Liver (tissue), 9 donors: ENCODE data around the gene TBL1XR1. TPM values are rescaled to one million over a fixed set of nuclear protein-coding genes. Genes with fewer than 3 reads are reported as not detected.

Experiments
- DNase-seq: peaks from one replicate; pipeline ENCODE4 v3.0.0-alpha.2; 2017; ENCODE audit warnings: low spot score
- H3K27ac ChIP-seq, 2 donors: one replicate each; pipeline ENCODE4 v1.7.0; 2013; ENCODE audit warnings: inconsistent platforms in 2 of 2, low read length in 2 of 2, control low read depth in 1 of 2, low read depth in 1 of 2, mild to moderate bottlenecking in 1 of 2
- H3K27me3 ChIP-seq, 4 donors: one replicate each; pipeline versions ENCODE4 v1.6.1 to v1.7.0; 2013; ENCODE audit warnings: low read length in 3 of 4, inconsistent platforms in 1 of 4, mild to moderate bottlenecking in 1 of 4, moderate library complexity in 1 of 4; ENCODE audit not compliant: control insufficient read depth in 4 of 4, insufficient read depth in 4 of 4
- H3K36me3 ChIP-seq, 4 donors: one replicate each; pipeline versions ENCODE4 v1.6.1 to v1.7.0; 2013; ENCODE audit warnings: low read length in 3 of 4, mild to moderate bottlenecking in 3 of 4, low read depth in 1 of 4, moderate library complexity in 1 of 4; ENCODE audit not compliant: control insufficient read depth in 4 of 4, insufficient read depth in 3 of 4
- H3K4me1 ChIP-seq, 4 donors: one replicate each; pipeline versions ENCODE4 v1.6.1 to v1.7.0; 2013; ENCODE audit warnings: low read length in 3 of 4, mild to moderate bottlenecking in 3 of 4, moderate library complexity in 1 of 4; ENCODE audit not compliant: control insufficient read depth in 4 of 4, insufficient read depth in 4 of 4
- H3K4me3 ChIP-seq, 3 donors: one replicate each; pipeline versions ENCODE4 v1.6.1 to v1.7.0; 2013; ENCODE audit warnings: low read length in 3 of 3, control low read depth in 1 of 3, low read depth in 1 of 3, mild to moderate bottlenecking in 1 of 3
- H3K9ac ChIP-seq, 2 donors: one replicate each; pipeline ENCODE4 v1.7.0; 2013; ENCODE audit warnings: low read length in 2 of 2, mild to moderate bottlenecking in 2 of 2, moderate library complexity in 2 of 2, control low read depth in 1 of 2, low read depth in 1 of 2
- H3K9me3 ChIP-seq, 4 donors: one replicate each; pipeline versions ENCODE4 v1.6.1 to v1.7.0; 2013; ENCODE audit warnings: low read length in 3 of 4; ENCODE audit not compliant: control insufficient read depth in 4 of 4
- CTCF ChIP-seq: fragments of 150-350 bp; IDR thresholded peaks from 2 replicates; pipeline ENCODE4 v1.5.1; 2017; ENCODE audit warnings: improper control_type of control experiment, low read depth, low read length; ENCODE audit not compliant: missing input control
- EGR1 ChIP-seq, 2 donors: IDR thresholded peaks; 2 replicates each; pipeline ENCODE4 v1.6.1; 2016 to 2018; ENCODE audit warnings: antibody characterized with exemption in 2 of 2, low read depth in 2 of 2
- FOXA1 ChIP-seq: IDR thresholded peaks from 2 replicates; pipeline ENCODE4 v1.6.1; 2016; ENCODE audit warnings: antibody characterized with exemption
- FOXA2 ChIP-seq: IDR thresholded peaks from 2 replicates; pipeline ENCODE4 v1.6.1; 2016; ENCODE audit warnings: antibody characterized with exemption
- GABPA ChIP-seq, 2 donors: IDR thresholded peaks in 1 of 2; conservative IDR thresholded peaks in 1 of 2; 2 replicates each; pipeline ENCODE4 v1.6.1; 2016; ENCODE audit warnings: antibody characterized with exemption in 2 of 2, mild to moderate bottlenecking in 1 of 2, moderate library complexity in 1 of 2
- HNF4A ChIP-seq, 2 donors: conservative IDR thresholded peaks; 2 replicates each; pipeline ENCODE4 v1.6.1; 2016; ENCODE audit warnings: antibody characterized with exemption in 2 of 2, mild to moderate bottlenecking in 2 of 2
- HNF4G ChIP-seq: IDR thresholded peaks from 2 replicates; pipeline ENCODE4 v1.6.1; 2016; ENCODE audit warnings: antibody characterized with exemption
- JUND ChIP-seq, 2 donors: IDR thresholded peaks; 2 replicates each; pipeline ENCODE4 v1.6.1; 2016; ENCODE audit warnings: antibody characterized with exemption in 2 of 2
- NR2F2 ChIP-seq: IDR thresholded peaks from 2 replicates; pipeline ENCODE4 v1.6.1; 2016; ENCODE audit warnings: antibody characterized with exemption
- RAD21 ChIP-seq, 2 donors: IDR thresholded peaks; 2 replicates each; pipeline ENCODE4 v1.6.1; 2016; ENCODE audit warnings: antibody characterized with exemption in 2 of 2, mild to moderate bottlenecking in 2 of 2
- REST ChIP-seq: IDR thresholded peaks from 2 replicates; pipeline ENCODE4 v1.6.1; 2016; ENCODE audit warnings: antibody characterized with exemption, mild to moderate bottlenecking
- RXRA ChIP-seq, 2 donors: IDR thresholded peaks; 2 replicates each; pipeline ENCODE4 v1.6.1; 2017 to 2018; ENCODE audit warnings: antibody characterized with exemption in 2 of 2, mild to moderate bottlenecking in 1 of 2
- SP1 ChIP-seq: IDR thresholded peaks from 2 replicates; pipeline ENCODE4 v1.6.1; 2018; ENCODE audit warnings: antibody characterized with exemption, mild to moderate bottlenecking
- TAF1 ChIP-seq: conservative IDR thresholded peaks from 2 replicates; pipeline ENCODE4 v1.6.1; 2016; ENCODE audit warnings: antibody characterized with exemption, mild to moderate bottlenecking
- YY1 ChIP-seq: IDR thresholded peaks from 2 replicates; pipeline ENCODE4 v1.6.1; 2016; ENCODE audit warnings: antibody characterized with exemption, mild to moderate bottlenecking
- ZBTB33 ChIP-seq: IDR thresholded peaks from 2 replicates; pipeline ENCODE4 v1.6.1; 2016; ENCODE audit warnings: antibody characterized with exemption
- WGBS: extraction: QIAGEN DNeasy Blood & Tissue Kit; methylation state at CpG from one replicate; pipeline ENCODE4 v1.1.7; 2013; 5-methylcytosine and 5-hydroxymethylcytosine counted together
- polyA plus RNA-seq, 2 donors: library from polyadenylated mRNA; stranded (reverse) in 1 of 2; unstranded in 1 of 2; fragments of 200-250 nt in 1 of 2; fragments of >200 nt in 1 of 2; fragmentation: Nextera tagmentation in 1 of 2; extraction: Ambion mirVana in 1 of 2; gene quantifications; one replicate each; pipeline versions ENCODE4 v1.2.1 to v1.2.3, GENCODE V29; 2013 to 2015
- total RNA-seq, 2 donors: library from RNA; depleted of rRNA; stranded (reverse); fragments of >200 nt; gene quantifications; one replicate each; pipeline ENCODE4 v1.2.3, GENCODE V29; 2014
- TF ChIP-seq, protein P1 (sequence below): IDR thresholded peaks from 2 replicates; pipeline ENCODE4 v1.6.1; 2016; ENCODE audit warnings: antibody characterized with exemption
- TF ChIP-seq, protein P2 (sequence below): IDR thresholded peaks from 2 replicates; pipeline ENCODE4 v1.6.1; 2016; ENCODE audit warnings: antibody characterized with exemption
- donor health status: healthy.
- donor health status: healthy.
- donor health status: healthy.
- donor health status: healthy.
- donor health status: healthy.

Gene TBL1XR1
- total and polyA plus RNA-seq, 4 donors: 10.3 to 65.9 (median 33.2) TPM

GRCh38 chr3:177237206-177237605, 39.9 kb upstream of the TBL1XR1 start:
- no peaks in the 10 kb centered on the region for H3K36me3 ChIP-seq
- no peak for TF ChIP-seq SP1
- TF ChIP-seq ZBTB33: no peak
- TF ChIP-seq, protein P1, sequence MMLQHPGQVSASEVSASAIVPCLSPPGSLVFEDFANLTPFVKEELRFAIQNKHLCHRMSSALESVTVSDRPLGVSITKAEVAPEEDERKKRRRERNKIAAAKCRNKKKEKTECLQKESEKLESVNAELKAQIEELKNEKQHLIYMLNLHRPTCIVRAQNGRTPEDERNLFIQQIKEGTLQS: no peak
- no peak for TF ChIP-seq FOXA1
- TF ChIP-seq TAF1: no peak
- TF ChIP-seq HNF4G: no peak
- TF ChIP-seq FOXA2: no peak
- no peak for TF ChIP-seq RAD21 (IDR thresholded peaks at IDR 0.05)
- no peak for TF ChIP-seq JUND (IDR thresholded peaks at IDR 0.05)
- no peak for TF ChIP-seq CTCF
- no peak for TF ChIP-seq RXRA (IDR thresholded peaks at IDR 0.05)
- TF ChIP-seq, protein P2, sequence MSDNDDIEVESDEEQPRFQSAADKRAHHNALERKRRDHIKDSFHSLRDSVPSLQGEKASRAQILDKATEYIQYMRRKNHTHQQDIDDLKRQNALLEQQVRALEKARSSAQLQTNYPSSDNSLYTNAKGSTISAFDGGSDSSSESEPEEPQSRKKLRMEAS: no peak
- TF ChIP-seq HNF4A (conservative IDR thresholded peaks at IDR 0.05): no peak
- TF ChIP-seq EGR1 (IDR thresholded peaks at IDR 0.05; ENCODE audit: low read depth in 2 of 2): no peak
- 84% methylated on average over 4 of the region's 4 CpGs for WGBS
- H3K9ac ChIP-seq: no peak overlapping the region
- no peak for DNase-seq
- H3K4me1 ChIP-seq: no peaks in the 10 kb centered on the region
- H3K9me3 ChIP-seq: no peaks in the 10 kb centered on the region
- H3K27ac ChIP-seq: no peak overlapping the region
- no peak overlapping the region for H3K4me3 ChIP-seq
- no peaks in the 10 kb centered on the region for H3K27me3 ChIP-seq

DNA sequence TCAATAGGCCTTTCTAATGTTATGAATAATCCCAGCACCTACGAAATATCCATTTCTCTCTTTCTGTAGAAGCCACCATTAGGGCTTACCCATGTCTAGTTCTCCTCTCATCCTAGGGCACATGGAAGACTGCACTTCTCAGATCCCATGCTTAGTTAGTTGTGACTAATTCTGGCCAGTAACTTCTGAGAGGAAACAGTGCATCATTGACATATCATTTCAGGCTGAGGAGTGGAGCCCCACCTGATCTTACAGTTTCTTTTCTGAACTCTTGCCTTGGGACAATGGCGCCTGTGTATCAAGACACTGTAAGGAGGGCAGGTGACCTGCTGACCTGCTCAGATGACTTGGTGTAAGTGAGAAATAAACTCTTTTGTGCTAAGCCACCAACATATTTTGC, 39.4 kb upstream of the TBL1XR1 start:
- no peak for TF ChIP-seq GABPA (IDR thresholded peaks at IDR 0.05 in 1 of 2, conservative IDR thresholded peaks at IDR 0.05 in 1 of 2)
- no peak for TF ChIP-seq HNF4G
- TF ChIP-seq NR2F2: no peak
- TF ChIP-seq SP1: no peak
- TF ChIP-seq, protein P2: no peak
- TF ChIP-seq, protein P1: no peak
- TF ChIP-seq CTCF: no peak
- no peak for TF ChIP-seq JUND (IDR thresholded peaks at IDR 0.05)
- no peak for TF ChIP-seq YY1
- TF ChIP-seq RAD21 (IDR thresholded peaks at IDR 0.05): no peak
- no peak for TF ChIP-seq FOXA1
- TF ChIP-seq FOXA2: no peak
- TF ChIP-seq HNF4A (conservative IDR thresholded peaks at IDR 0.05): no peak
- no peak for TF ChIP-seq REST
- TF ChIP-seq ZBTB33: no peak
- TF ChIP-seq TAF1: no peak
- no peak for TF ChIP-seq EGR1 (IDR thresholded peaks at IDR 0.05; ENCODE audit: low read depth in 2 of 2)
- H3K9ac ChIP-seq: no peak overlapping the region

More for the DNA sequence above, 39.4 kb upstream of the TBL1XR1 start:
- no peaks in the 10 kb centered on the region for H3K36me3 ChIP-seq
- H3K4me3 ChIP-seq: no peak overlapping the region
- no peaks in the 10 kb centered on the region for H3K4me1 ChIP-seq
- WGBS: over 99% methylated on average over 2 of the region's 2 CpGs
- no peaks in the 10 kb centered on the region for H3K27me3 ChIP-seq
- H3K27ac ChIP-seq: no peak overlapping the region
- no peaks in the 10 kb centered on the region for H3K9me3 ChIP-seq
- no peak for DNase-seq
